ENCODE data around the gene RPUSD1.
"Not testable (repeated sequence)": the region's sequence is repeated elsewhere in the genome, so short reads cannot be mapped to it uniquely, and the experiment has no call there.

RPUSD1 gene

GRCh38 chr16:787978-788398 is at the start of gene RPUSD1:
Gene RPUSD1, minus strand, starts transcription at chr16:788381. Its CDS starts 644 bp downstream, at chr16:787737.
- no peak for DNase-seq

GRCh38 chr16:836822-837221 is 48.6 kb upstream of the RPUSD1 start:
- DNase-seq = not testable (repeated sequence)

- no peak for DNase-seq
These were observed 48.0 kb upstream of the RPUSD1 start for GRCh38 chr16:836221-836620.

GRCh38 chr16:835373-835772 is 47.2 kb upstream of the RPUSD1 start:
- DNase-seq = no peak

- no peak for DNase-seq
These were observed 45.2 kb upstream of the RPUSD1 start for GRCh38 chr16:833411-833810.

- no peak for DNase-seq
These were observed 44.6 kb upstream of the RPUSD1 start for GRCh38 chr16:832652-833336.

GRCh38 chr16:831571-832413 is 43.6 kb upstream of the RPUSD1 start:
- DNase-seq = no peak

- DNase-seq = no peak
These were observed 42.8 kb upstream of the RPUSD1 start for GRCh38 chr16:830871-831570.

- no peak for DNase-seq
These were observed 42.1 kb upstream of the RPUSD1 start for GRCh38 chr16:830107-830870.

- no peak for DNase-seq
These were observed 40.7 kb upstream of the RPUSD1 start for GRCh38 chr16:828891-829290.

- no peak for DNase-seq
These were observed 39.3 kb upstream of the RPUSD1 start for GRCh38 chr16:827513-827912.

- DNase-seq = no peak
These were observed 37.3 kb upstream of the RPUSD1 start for GRCh38 chr16:825341-826061.

- no peak for DNase-seq
These were observed 36.4 kb upstream of the RPUSD1 start for GRCh38 chr16:824601-825000.

- no peak for DNase-seq
These were observed 36.0 kb upstream of the RPUSD1 start for GRCh38 chr16:824194-824593.

GRCh38 chr16:822909-823297 is 34.7 kb upstream of the RPUSD1 start:
- DNase-seq = no peak

- DNase-seq = no peak
These were observed 34.2 kb upstream of the RPUSD1 start for GRCh38 chr16:822174-822908.

GRCh38 chr16:821751-822150 is 33.6 kb upstream of the RPUSD1 start:
- no peak for DNase-seq

GRCh38 chr16:820748-821147 is 32.6 kb upstream of the RPUSD1 start:
- DNase-seq = no peak

GRCh38 chr16:820044-820408 is 31.8 kb upstream of the RPUSD1 start:
- DNase-seq = not testable (repeated sequence)

- no peak for DNase-seq
These were observed 31.3 kb upstream of the RPUSD1 start for GRCh38 chr16:819336-820043.

- no peak for DNase-seq
These were observed 30.4 kb upstream of the RPUSD1 start for GRCh38 chr16:818592-818991.
